WI38 (cell line): ENCODE measurements around the gene PRKCE.

Source experiments
- H3K4me3 ChIP-seq: 2 replicates; pipeline ENCODE4 v1.5.1; 2011; ENCODE audit warnings: low read depth, mild to moderate bottlenecking, control low read depth, low read length
- TF ChIP-seq, protein P1 (sequence below): IDR thresholded peaks from 2 replicates; pipeline ENCODE4 v1.5.1; 2012; ENCODE audit warnings: low read depth, mild to moderate bottlenecking, control low read depth, low read length

PRKCE gene

DNA sequence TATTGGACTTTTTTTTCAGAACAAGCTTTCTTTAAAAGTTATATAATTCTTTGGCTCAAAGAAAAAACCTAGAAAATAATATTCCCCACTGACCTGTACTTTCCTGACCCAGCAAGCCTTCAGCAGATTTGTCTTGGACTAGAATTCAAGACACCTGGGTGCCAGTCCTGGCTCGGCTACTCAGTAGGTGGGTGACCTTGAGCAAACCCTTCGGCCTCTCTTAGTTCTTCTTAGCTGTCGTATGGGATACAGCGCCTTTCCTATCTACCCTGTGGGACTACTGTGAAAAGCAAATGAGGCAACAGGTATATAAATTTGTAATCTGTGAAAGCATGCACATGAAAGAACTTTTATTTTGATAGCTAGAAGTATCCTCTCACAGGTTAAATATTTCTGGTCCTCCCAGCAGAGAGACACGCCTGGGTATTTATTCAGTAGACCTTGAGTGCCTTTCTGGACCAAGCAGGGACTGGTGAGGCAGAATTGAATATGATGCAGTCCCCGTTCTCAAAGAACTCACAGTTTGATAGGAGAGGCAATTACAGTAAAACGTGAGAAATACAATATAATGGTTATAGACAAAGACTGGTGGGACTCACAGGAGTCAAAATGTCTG is 576.3 kb downstream of the PRKCE start:
- TF ChIP-seq, protein P1, sequence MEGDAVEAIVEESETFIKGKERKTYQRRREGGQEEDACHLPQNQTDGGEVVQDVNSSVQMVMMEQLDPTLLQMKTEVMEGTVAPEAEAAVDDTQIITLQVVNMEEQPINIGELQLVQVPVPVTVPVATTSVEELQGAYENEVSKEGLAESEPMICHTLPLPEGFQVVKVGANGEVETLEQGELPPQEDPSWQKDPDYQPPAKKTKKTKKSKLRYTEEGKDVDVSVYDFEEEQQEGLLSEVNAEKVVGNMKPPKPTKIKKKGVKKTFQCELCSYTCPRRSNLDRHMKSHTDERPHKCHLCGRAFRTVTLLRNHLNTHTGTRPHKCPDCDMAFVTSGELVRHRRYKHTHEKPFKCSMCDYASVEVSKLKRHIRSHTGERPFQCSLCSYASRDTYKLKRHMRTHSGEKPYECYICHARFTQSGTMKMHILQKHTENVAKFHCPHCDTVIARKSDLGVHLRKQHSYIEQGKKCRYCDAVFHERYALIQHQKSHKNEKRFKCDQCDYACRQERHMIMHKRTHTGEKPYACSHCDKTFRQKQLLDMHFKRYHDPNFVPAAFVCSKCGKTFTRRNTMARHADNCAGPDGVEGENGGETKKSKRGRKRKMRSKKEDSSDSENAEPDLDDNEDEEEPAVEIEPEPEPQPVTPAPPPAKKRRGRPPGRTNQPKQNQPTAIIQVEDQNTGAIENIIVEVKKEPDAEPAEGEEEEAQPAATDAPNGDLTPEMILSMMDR, result no peak
- no peak overlapping the region for H3K4me3 ChIP-seq

DNA sequence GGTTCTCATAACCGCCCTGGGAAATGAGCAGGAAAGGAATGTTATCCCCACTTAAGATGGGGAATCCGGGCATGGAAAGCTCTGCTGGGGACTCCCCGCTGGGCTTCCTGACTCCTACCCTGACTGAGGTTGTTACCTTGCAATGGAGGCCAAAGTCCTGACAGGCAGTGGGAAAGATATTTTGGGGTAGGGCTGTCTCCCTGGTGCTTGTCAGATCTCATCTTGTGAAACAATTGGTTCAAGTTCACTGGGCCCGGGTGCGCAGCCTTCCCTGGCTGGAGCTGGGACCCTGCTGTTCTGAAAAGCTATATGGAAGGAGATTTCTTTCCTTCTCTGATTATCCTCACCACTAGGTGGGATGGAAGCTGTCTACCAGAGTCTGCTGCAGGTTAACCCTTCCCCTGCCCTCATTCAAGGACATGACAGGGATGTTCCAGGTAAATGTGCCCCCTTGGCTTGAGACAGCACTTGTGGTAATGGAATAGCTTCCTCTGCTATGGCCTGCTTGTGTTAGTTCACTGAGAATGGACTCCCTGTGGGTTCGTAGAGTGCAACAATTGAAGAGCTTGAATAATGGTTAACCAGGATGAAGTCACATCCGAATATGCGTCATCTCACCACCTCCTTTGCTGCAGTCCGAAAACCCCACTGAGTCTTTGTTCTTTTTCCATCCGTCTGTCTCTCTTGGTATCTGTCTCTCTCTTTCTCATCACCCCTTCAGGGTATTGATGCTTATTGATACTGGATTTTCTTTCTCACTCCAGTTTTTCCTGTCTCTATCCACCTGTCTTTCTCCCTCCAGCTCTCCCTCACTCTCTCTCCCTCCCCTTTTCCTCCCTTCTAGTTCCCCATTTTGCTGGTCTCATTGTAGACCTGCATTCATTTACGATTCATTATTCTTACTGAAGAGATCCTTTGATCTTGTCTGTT is 577.9 kb downstream of the PRKCE start:
- no peak overlapping the region for H3K4me3 ChIP-seq
- TF ChIP-seq, protein P1, result no peak

DNA sequence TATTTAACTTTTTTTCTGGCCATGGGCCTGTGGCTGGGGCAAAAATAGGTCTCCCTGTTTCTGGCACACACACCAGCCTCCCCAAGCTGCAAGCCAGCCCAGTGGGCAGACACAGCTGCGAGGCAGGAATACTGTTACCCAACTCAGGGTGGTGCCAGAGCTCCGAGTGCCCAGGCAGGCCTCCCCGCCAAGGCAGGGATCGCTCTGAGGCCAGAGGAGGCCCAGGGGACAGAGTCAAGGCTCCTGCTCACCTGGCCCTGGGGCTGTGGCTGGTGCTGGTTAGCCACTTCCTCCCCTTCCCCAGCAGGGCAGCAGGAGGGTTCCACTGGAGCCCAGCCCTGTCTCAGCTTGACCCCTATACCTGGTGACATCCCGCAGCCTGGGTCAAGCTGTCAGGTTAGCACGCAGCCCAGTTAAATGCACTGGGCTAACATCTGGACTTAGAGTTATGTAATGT is 578.7 kb downstream of the PRKCE start:
- no peak overlapping the region for H3K4me3 ChIP-seq
- TF ChIP-seq, protein P1, result no peak

DNA sequence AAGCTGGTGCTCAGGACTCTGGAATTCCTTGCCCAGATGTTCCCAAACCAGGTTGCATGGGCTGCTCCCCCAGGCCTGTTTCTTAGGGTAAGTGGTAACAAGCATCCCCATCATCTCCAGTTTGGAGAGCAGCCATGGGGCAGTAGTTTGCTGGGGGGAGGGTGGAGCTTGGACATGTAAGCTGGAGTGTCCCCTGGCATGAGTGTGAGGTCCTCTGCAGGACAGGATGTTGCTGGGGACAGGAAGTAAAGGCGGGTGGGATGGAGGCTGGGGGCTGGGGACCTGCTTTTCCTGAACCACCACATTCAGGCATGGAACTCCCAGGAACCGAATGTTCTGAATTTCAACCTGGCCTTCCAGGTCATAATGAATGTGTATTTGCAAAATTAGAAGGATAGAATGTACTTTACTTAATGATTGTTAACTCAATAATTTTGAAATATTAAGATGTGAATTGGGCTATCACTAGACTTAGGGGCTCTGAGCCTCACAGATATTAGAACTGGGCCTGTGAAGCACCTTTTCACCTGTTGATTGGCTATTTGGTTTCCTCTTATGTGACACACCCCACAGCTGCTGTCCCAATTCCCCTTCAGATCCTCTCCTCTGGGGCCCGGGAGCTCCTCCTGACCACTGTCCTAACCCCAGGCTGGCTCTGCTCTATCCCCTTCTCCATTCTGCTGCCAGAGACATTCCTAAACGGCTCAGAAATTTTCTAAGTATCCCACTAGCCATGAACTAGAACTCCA is 579.4 kb downstream of the PRKCE start:
- TF ChIP-seq, protein P1, result no peak
- no peak overlapping the region for H3K4me3 ChIP-seq

DNA sequence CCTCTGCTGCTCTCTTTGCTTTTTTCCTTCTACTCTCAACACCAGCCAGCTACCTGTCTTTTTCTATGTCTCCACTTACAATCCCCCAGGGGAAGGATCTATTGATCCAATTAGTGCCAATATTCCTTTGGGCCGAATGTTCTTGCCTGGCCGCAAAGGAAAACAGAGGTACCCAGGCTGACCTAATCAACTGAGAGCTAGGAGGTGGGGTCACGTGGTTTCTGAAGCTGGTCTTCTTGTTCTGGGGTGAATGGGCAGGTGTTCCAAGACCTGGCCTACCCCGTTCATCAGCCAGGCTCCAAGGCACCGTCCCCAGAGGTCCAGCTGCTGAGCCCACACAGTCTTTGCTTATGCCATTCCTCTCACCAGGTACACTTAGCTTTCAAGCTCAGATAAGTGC is 580.2 kb downstream of the PRKCE start:
- no peak overlapping the region for H3K4me3 ChIP-seq
- TF ChIP-seq, protein P1, result no peak

DNA sequence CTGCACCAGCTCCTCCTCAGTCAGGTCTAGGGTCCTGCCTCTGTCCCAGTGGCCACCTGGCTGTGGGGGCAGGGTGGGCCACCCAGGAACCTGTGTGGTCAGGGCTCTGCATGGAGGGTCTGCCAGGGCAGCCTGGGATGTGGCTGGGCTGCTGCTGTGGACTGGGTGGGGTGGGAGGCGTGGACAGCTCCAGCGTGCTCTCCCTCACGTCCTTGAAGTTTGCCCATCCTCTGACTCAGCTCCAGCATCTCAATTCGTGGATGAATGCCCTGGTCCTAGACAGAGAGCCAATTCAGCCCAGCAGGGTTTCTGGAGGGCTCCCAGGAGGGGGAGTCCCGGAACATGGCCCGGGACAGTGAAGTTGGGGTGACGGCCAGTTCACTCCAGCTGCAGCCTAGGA is 581.4 kb downstream of the PRKCE start:
- no peak overlapping the region for H3K4me3 ChIP-seq
- TF ChIP-seq, protein P1, result no peak
